HFF-Myc (cell line): ENCODE data around the gene SLC25A26.

Experiments
- DNase-seq: peaks from one replicate; pipeline ENCODE4 v3.0.0-alpha.2; 2011; ENCODE audit warnings: low read depth; ENCODE audit errors: extremely low read depth
- H3K4me3 ChIP-seq: replicated peaks from 2 replicates; pipeline ENCODE4 v1.5.1; 2011; ENCODE audit warnings: low read depth, mild to moderate bottlenecking, control low read depth, low read length
- CTCF ChIP-seq: IDR thresholded peaks from 2 replicates; pipeline ENCODE4 v1.5.1; 2012; ENCODE audit warnings: mild to moderate bottlenecking, low read depth, low read length, control low read depth; ENCODE audit errors: missing control alignments

The SLC25A26 gene

GRCh38 chr3:66200786-66201185 lies 20.0 kb upstream of the SLC25A26 start:
- no peak overlapping the region for H3K4me3 ChIP-seq
- no peak for TF ChIP-seq CTCF

GRCh38 chr3:66203275-66203674 lies 17.5 kb upstream of the SLC25A26 start:
- DNase-seq = no peak
- H3K4me3 ChIP-seq = no peak overlapping the region
- TF ChIP-seq CTCF = no peak

More at GRCh38 chr3:66200786-66201185, 20.0 kb upstream of the SLC25A26 start:
- DNase-seq = no peak

- TF ChIP-seq CTCF = no peak
- no peak for DNase-seq
- no peak overlapping the region for H3K4me3 ChIP-seq
These were observed 14.0 kb upstream of the SLC25A26 start for GRCh38 chr3:66206806-66207205.

GRCh38 chr3:66208189-66208588 lies 12.6 kb upstream of the SLC25A26 start:
- H3K4me3 ChIP-seq = no peak overlapping the region
- DNase-seq = no peak
- TF ChIP-seq CTCF = no peak

- no peak overlapping the region for H3K4me3 ChIP-seq
- no peak for DNase-seq
- TF ChIP-seq CTCF = no peak
These were observed 10.0 kb upstream of the SLC25A26 start for GRCh38 chr3:66210687-66211295.

- TF ChIP-seq CTCF = no peak
- H3K4me3 ChIP-seq = no peak overlapping the region
- DNase-seq = no peak
These were observed 9.0 kb upstream of the SLC25A26 start for GRCh38 chr3:66211779-66212178.

- TF ChIP-seq CTCF = no peak
- no peak overlapping the region for H3K4me3 ChIP-seq
- no peak for DNase-seq
These were observed 5.7 kb upstream of the SLC25A26 start for GRCh38 chr3:66215106-66215505.
